Measurements from ENCODE around the gene KMT5B.

KMT5B gene

DNA sequence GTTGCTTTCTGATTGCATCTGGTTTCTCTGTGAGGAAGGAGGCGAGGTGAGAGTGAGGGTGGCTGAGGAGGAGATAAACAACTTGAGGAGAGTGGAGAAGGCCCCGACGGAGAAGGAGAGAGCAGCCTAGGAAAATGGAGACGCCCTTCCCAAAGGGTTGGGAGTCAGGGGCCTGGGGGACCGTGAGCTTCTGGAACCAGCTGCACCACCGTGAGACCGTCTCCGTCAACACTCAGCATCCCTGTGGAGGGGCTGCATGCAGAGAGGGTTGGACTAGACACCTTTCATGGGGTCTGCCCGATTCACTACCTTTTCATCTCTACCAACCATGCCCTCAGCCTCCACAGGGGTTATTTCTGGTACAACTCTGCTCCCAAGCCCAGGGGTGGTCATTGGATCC lies 13.3 kb upstream of the KMT5B start:
- Histone ChIP-seq H3K4me1 (ENCODE audit: low read length) (no peaks in the 10 kb centered on the region), H3K79me2 (ENCODE audit: low read length) (no peaks in the 10 kb centered on the region), H3F3A (ENCODE audit: insufficient read depth, low read length) (peaks cover 5% of the 10 kb centered on the region; the same call in 1 of the 2 replicates), H3K9me2 (replicated peaks; ENCODE audit: insufficient read depth, low read length) (no peaks in the 10 kb centered on the region), H3K9me3 (replicated peaks; ENCODE audit: insufficient read depth, low read length) (no peaks in the 10 kb centered on the region), H3K36me3 (replicated peaks; ENCODE audit: insufficient read depth, low read length) (no peaks in the 10 kb centered on the region), H3K9ac (ENCODE audit: low read length) (no peak overlapping the region), H3K27me3 (replicated peaks; ENCODE audit: insufficient read depth, low read length) (no peaks in the 10 kb centered on the region), H2AFZ (ENCODE audit: low read length) (no peak overlapping the region), H4K20me1 (ENCODE audit: insufficient read depth, low read length) (no peaks in the 10 kb centered on the region), H3K4me2 (ENCODE audit: low read depth, low read length) (no peak overlapping the region), H3K4me3 (ENCODE audit: low read length) (no peak overlapping the region), H3K27ac (ENCODE audit: low read length) (no peak overlapping the region)
- DNase-seq, result no peak
- TF ChIP-seq, protein P1, sequence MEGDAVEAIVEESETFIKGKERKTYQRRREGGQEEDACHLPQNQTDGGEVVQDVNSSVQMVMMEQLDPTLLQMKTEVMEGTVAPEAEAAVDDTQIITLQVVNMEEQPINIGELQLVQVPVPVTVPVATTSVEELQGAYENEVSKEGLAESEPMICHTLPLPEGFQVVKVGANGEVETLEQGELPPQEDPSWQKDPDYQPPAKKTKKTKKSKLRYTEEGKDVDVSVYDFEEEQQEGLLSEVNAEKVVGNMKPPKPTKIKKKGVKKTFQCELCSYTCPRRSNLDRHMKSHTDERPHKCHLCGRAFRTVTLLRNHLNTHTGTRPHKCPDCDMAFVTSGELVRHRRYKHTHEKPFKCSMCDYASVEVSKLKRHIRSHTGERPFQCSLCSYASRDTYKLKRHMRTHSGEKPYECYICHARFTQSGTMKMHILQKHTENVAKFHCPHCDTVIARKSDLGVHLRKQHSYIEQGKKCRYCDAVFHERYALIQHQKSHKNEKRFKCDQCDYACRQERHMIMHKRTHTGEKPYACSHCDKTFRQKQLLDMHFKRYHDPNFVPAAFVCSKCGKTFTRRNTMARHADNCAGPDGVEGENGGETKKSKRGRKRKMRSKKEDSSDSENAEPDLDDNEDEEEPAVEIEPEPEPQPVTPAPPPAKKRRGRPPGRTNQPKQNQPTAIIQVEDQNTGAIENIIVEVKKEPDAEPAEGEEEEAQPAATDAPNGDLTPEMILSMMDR (IDR thresholded peaks at IDR 0.05; ENCODE audit: low read length), result no peak
- no peak for TF ChIP-seq EZH2 (optimal IDR thresholded peaks at IDR 0.05; ENCODE audit: low read depth, low read length)
- no peak for TF ChIP-seq EZH2phosphoT487 (IDR thresholded peaks at IDR 0.05; ENCODE audit: low read length)

DNA sequence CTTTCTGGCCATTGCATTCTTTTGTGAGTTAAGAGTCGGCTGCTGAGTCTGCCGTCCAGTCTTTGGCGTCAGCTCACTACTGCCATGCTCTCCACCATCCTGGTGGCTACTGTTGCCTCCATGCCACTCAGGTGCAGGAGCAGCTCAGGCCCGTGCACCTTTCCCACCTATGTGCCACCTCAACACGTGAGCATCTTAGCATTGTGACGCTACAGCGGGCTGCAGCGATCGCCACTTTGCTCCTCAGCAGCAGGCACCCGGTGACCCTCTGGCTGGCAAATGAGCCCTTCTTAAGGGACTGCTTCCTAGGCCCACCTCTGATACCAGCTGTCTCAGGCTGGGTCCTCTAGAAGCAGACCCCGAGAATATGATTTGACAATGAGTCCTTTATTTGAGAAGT lies 11.5 kb upstream of the KMT5B start:
- Histone ChIP-seq H3K4me3 (ENCODE audit: low read length) (no peak overlapping the region), H4K20me1 (ENCODE audit: insufficient read depth, low read length) (no peaks in the 10 kb centered on the region), H3K36me3 (replicated peaks; ENCODE audit: insufficient read depth, low read length) (no peaks in the 10 kb centered on the region), H2AFZ (ENCODE audit: low read length) (no peak overlapping the region), H3K27ac (ENCODE audit: low read length) (no peak overlapping the region), H3K9ac (ENCODE audit: low read length) (no peak overlapping the region), H3K4me2 (ENCODE audit: low read depth, low read length) (no peak overlapping the region), H3F3A (ENCODE audit: insufficient read depth, low read length) (peaks cover 5% of the 10 kb centered on the region; the same call in 1 of the 2 replicates), H3K9me2 (replicated peaks; ENCODE audit: insufficient read depth, low read length) (no peaks in the 10 kb centered on the region), H3K79me2 (ENCODE audit: low read length) (no peaks in the 10 kb centered on the region), H3K27me3 (replicated peaks; ENCODE audit: insufficient read depth, low read length) (0 out of 2 replicates have a peak, but pooled peaks cover 3% of the 10 kb centered on the region), H3K9me3 (replicated peaks; ENCODE audit: insufficient read depth, low read length) (no peaks in the 10 kb centered on the region), H3K4me1 (ENCODE audit: low read length) (no peaks in the 10 kb centered on the region)
- TF ChIP-seq EZH2phosphoT487 (IDR thresholded peaks at IDR 0.05; ENCODE audit: low read length) (no peak), EZH2 (optimal IDR thresholded peaks at IDR 0.05; ENCODE audit: low read depth, low read length) (no peak)
- TF ChIP-seq, protein P1 (IDR thresholded peaks at IDR 0.05; ENCODE audit: low read length), result no peak
- no peak for DNase-seq

DNA sequence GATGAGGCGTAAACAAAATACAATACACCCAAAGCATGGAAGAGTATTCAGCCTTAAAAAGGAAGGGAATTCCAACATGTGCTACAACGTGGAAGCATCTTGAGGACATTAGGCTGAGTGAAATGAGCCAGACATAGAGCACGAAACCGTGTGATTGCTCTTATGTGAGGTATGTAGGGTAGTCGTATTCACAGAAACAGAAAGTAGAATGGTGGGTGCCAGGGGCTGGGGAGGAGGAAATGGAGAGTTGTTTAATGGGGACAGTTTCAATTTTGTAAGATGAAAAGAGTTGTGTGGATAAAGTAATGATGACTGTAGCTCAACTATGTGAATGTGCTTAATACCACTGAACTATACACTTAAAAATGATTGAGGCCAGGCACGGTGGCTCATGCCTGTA lies 10.2 kb upstream of the KMT5B start:
- H3K36me3 ChIP-seq (replicated peaks; ENCODE audit: insufficient read depth, low read length), result no peaks in the 10 kb centered on the region
- no peaks in the 10 kb centered on the region for H3K9me3 ChIP-seq (replicated peaks; ENCODE audit: insufficient read depth, low read length)
- TF ChIP-seq, protein P1 (IDR thresholded peaks at IDR 0.05; ENCODE audit: low read length), result no peak
- TF ChIP-seq EZH2 (optimal IDR thresholded peaks at IDR 0.05; ENCODE audit: low read depth, low read length), result no peak
- TF ChIP-seq EZH2phosphoT487 (IDR thresholded peaks at IDR 0.05; ENCODE audit: low read length), result no peak
- 0 out of 2 replicates have a peak, but pooled peaks cover 4% of the 10 kb centered on the region for H3K27me3 ChIP-seq (replicated peaks; ENCODE audit: insufficient read depth, low read length)
- H3K4me2 ChIP-seq (ENCODE audit: low read depth, low read length), result peak overlapping the region; percentile 41
- H3K4me3 ChIP-seq (ENCODE audit: low read length), result no peak overlapping the region
- H3K27ac ChIP-seq (ENCODE audit: low read length), result no peak overlapping the region
- H3F3A ChIP-seq (ENCODE audit: insufficient read depth, low read length), result peaks cover 5% of the 10 kb centered on the region; the same call in 1 of the 2 replicates
- H3K9ac ChIP-seq (ENCODE audit: low read length), result no peak overlapping the region
- no peaks in the 10 kb centered on the region for H3K4me1 ChIP-seq (ENCODE audit: low read length)
- H2AFZ ChIP-seq (ENCODE audit: low read length), result no peak overlapping the region
- H3K79me2 ChIP-seq (ENCODE audit: low read length), result no peaks in the 10 kb centered on the region
- H4K20me1 ChIP-seq (ENCODE audit: insufficient read depth, low read length), result no peaks in the 10 kb centered on the region
- H3K9me2 ChIP-seq (replicated peaks; ENCODE audit: insufficient read depth, low read length), result no peaks in the 10 kb centered on the region
- DNase-seq, result peak; percentile 52

All from MM.1S (cell line).